CD4-positive, alpha-beta T cell (primary cell): Measurements from ENCODE around the gene TPRN. TPM values are rescaled to one million over a fixed set of nuclear protein-coding genes. Genes with fewer than 3 reads are reported as not detected.

Source experiments
- ATAC-seq: fragments of 200-7000 bp; cut with Tn5 transposase; one replicate; pipeline ENCODE4 v1.10.0; 2022; ENCODE audit warnings: mild to moderate bottlenecking; ENCODE audit not compliant: poor library complexity
- CTCF ChIA-PET: fragments of 350-600 bp; sonication (Branson Sonifier 250); formaldehyde crosslinking; loops from one replicate; lab custom pipeline; 2021; ENCODE audit warnings: antibody characterized with exemption, inconsistent platforms; lab: Charles Lee
- POLR2A ChIA-PET: fragments of 350-600 bp; sonication (Branson Sonifier 250); formaldehyde crosslinking; loops from one replicate; lab custom pipeline; 2021; ENCODE audit warnings: antibody characterized with exemption, inconsistent platforms; lab: Charles Lee
- DNase-seq, 14 experiments: peaks; one replicate each; pipeline ENCODE4 v3.0.0-alpha.2; 2013 to 2020; ENCODE audit warnings: mixed read lengths in 2 of 14
- H3K27ac ChIP-seq, 2 donors: one replicate each; pipeline versions ENCODE4 v1.5.1 to v1.7.0; 2013; ENCODE audit warnings: low read length in 2 of 2, low read depth in 1 of 2, mild to moderate bottlenecking in 1 of 2
- H3K27me3 ChIP-seq, 2 experiments: 1 replicate in 1 of 2; 2 replicates in 1 of 2; pipeline versions ENCODE4 v1.6.1 to v1.7.0; 2013; ENCODE audit warnings: low read length in 2 of 2, control low read depth in 1 of 2, mild to moderate bottlenecking in 1 of 2, moderate library complexity in 1 of 2; ENCODE audit not compliant: insufficient read depth in 2 of 2, control insufficient read depth in 1 of 2
- H3K36me3 ChIP-seq: one replicate; pipeline ENCODE4 v1.6.1; 2013; ENCODE audit warnings: low read length, control low read depth; ENCODE audit not compliant: insufficient read depth
- H3K4me1 ChIP-seq: one replicate; pipeline ENCODE4 v1.6.1; 2013; ENCODE audit warnings: low read length, control low read depth; ENCODE audit not compliant: insufficient read depth
- H3K4me3 ChIP-seq: one replicate; pipeline ENCODE4 v1.5.1; 2013; ENCODE audit warnings: mild to moderate bottlenecking, low read length, moderate library complexity
- H3K9me3 ChIP-seq, 2 experiments: 1 replicate in 1 of 2; 2 replicates in 1 of 2; pipeline versions ENCODE4 v1.6.1 to v1.7.0; 2013; ENCODE audit warnings: low read length in 2 of 2, mild to moderate bottlenecking in 2 of 2, control low read depth in 1 of 2, moderate library complexity in 1 of 2; ENCODE audit not compliant: control insufficient read depth in 1 of 2, insufficient read depth in 1 of 2
- H3K27ac Mint-ChIP-seq: one replicate; pipeline ENCODE4 v1.8.0; 2020; ENCODE audit warnings: mixed read lengths
- H3K27me3 Mint-ChIP-seq: one replicate; pipeline ENCODE4 v1.8.0; 2021; ENCODE audit warnings: mixed read lengths
- H3K36me3 Mint-ChIP-seq: one replicate; pipeline ENCODE4 v1.8.0; 2021; ENCODE audit warnings: low read depth, mixed read lengths
- H3K4me1 Mint-ChIP-seq: one replicate; pipeline ENCODE4 v1.8.0; 2021; ENCODE audit warnings: low read depth, mixed read lengths
- H3K4me3 Mint-ChIP-seq: one replicate; pipeline ENCODE4 v1.8.0; 2020; ENCODE audit warnings: mild to moderate bottlenecking, mixed read lengths
- H3K9me3 Mint-ChIP-seq: one replicate; pipeline ENCODE4 v1.8.0; 2020; ENCODE audit warnings: mixed read lengths
- CTCF ChIP-seq: fragments of 200-600 bp; IDR thresholded peaks from one replicate; pipeline ENCODE4 v1.8.0; 2022; ENCODE audit warnings: antibody characterized with exemption, mild to moderate bottlenecking
- intact Hi-C, 2 experiments: fragments of 100-400 bp; cut with DNase I in 1 of 2; cut with micrococcal nuclease in 1 of 2; formaldehyde crosslinking; loops; one replicate each; pipeline versions ENCODE4 v1.15.1 to v1.9.0; 2023 to 2025; cut with DNase I, micrococcal nuclease
- total RNA-seq, 174 experiments: library from RNA in 2 of 174; stranded (reverse) in 2 of 174; gene quantifications; one replicate each; pipeline ENCODE4 v1.2.3 and lab custom pipeline; 2021 to 2026

The TPRN gene
- total RNA-seq, 2 experiments from 2014 or later, result 6.1 to 8.6 TPM

- ATAC-seq, result no peak
- H3K27ac Mint-ChIP-seq, result no peak overlapping the region
These were observed 31.0 kb upstream of the TPRN start for GRCh38 chr9:137231372-137232039.

GRCh38 chr9:137230705-137231371 is 30.3 kb upstream of the TPRN start, which contains the start of gene SLC34A3:
Gene SLC34A3, plus strand, starts transcription at chr9:137230901. Its CDS starts 802 bp downstream, at chr9:137231703.
- H3K4me1 Mint-ChIP-seq, result peaks cover 5% of the 10 kb centered on the region
- H3K4me1 ChIP-seq, result peaks cover 9% of the 10 kb centered on the region
- CTCF ChIA-PET, result no interaction called here

More at GRCh38 chr9:137231372-137232039, 31.0 kb upstream of the TPRN start:
- H3K36me3 Mint-ChIP-seq, result no peaks in the 10 kb centered on the region
- no peak for DNase-seq
- intact Hi-C loops, result no loop called here
- POLR2A ChIA-PET, result no interaction called here
- peaks cover 0 to 10% of the 10 kb centered on the region in 2 experiments for H3K9me3 ChIP-seq
- H3K4me1 ChIP-seq, result peaks cover 16% of the 10 kb centered on the region
- no peak overlapping the region for H3K27ac ChIP-seq
- H3K4me3 Mint-ChIP-seq, result no peak overlapping the region
- no peaks in the 10 kb centered on the region for H3K36me3 ChIP-seq
- peaks cover 5% of the 10 kb centered on the region for H3K4me1 Mint-ChIP-seq
- H3K4me3 ChIP-seq, result no peak overlapping the region
- CTCF ChIA-PET, result no interaction called here
- TF ChIP-seq CTCF, result no peak
- H3K27me3 ChIP-seq, result peaks cover 3 to 16% of the 10 kb centered on the region in 2 experiments
- H3K27me3 Mint-ChIP-seq, result peaks cover 11% of the 10 kb centered on the region
- H3K9me3 Mint-ChIP-seq, result no peaks in the 10 kb centered on the region

More at GRCh38 chr9:137230705-137231371, 30.3 kb upstream of the TPRN start, which contains the start of gene SLC34A3:
- Histone ChIP-seq H3K36me3 (no peaks in the 10 kb centered on the region), H3K27ac (no peak within 1 kb of the TSS), H3K27me3 (peaks cover 3 to 16% of the 10 kb centered on the region in 2 experiments), H3K4me3 (no peak within 1 kb of the TSS), H3K9me3 (peaks cover 0 to 10% of the 10 kb centered on the region in 2 experiments)
- H3K9me3 Mint-ChIP-seq, result no peaks in the 10 kb centered on the region
- POLR2A ChIA-PET, result no interaction called here
- no peak for TF ChIP-seq CTCF
- H3K27ac Mint-ChIP-seq, result no peak within 1 kb of the TSS
- ATAC-seq (no peak), DNase-seq (no peak)
- intact Hi-C loops, result no loop called here
- H3K4me3 Mint-ChIP-seq, result no peak within 1 kb of the TSS
- H3K36me3 Mint-ChIP-seq, result no peaks in the 10 kb centered on the region
- peaks cover 11% of the 10 kb centered on the region for H3K27me3 Mint-ChIP-seq
